H1 (cell line): ENCODE measurements around the gene L3MBTL4. TPM values are rescaled to one million over a fixed set of nuclear protein-coding genes. Genes with fewer than 3 reads are reported as not detected.

ENCODE experiments used
- CTCF ChIA-PET: fragments of 300-600 bp; sonication (Branson Sonifier 250); formaldehyde crosslinking; loops from one replicate; lab custom pipeline; 2021; ENCODE audit not compliant: partially characterized antibody; lab: Charles Lee
- POLR2A ChIA-PET: fragments of 300-600 bp; sonication (Branson Sonifier 250); formaldehyde crosslinking; loops from one replicate; lab custom pipeline; 2021; ENCODE audit warnings: inconsistent platforms; ENCODE audit not compliant: partially characterized antibody; lab: Charles Lee
- DNase-seq, 2 experiments: peaks; one replicate each; pipeline versions ENCODE4 v3.0.0 to v3.0.0-alpha.2; 2010 to 2022; ENCODE audit warnings: low spot score in 2 of 2, low read depth in 1 of 2, mixed read lengths in 1 of 2
- FAIRE-seq: peaks from 2 replicates; lab custom pipeline; 2011; peaks lifted over from hg19 to GRCh38; lab: Jason Lieb, UNC
- H2AFZ ChIP-seq: 2 replicates; pipeline ENCODE4 v1.8.1; 2012; ENCODE audit warnings: low read length, inconsistent platforms
- H2AK5ac ChIP-seq: 2 replicates; pipeline ENCODE4 v1.6.1; 2013; ENCODE audit warnings: low read depth, low read length
- H2BK120ac ChIP-seq: replicated peaks from 2 replicates; pipeline ENCODE3; 2013; ENCODE audit warnings: low read depth, low read length, inconsistent platforms
- H2BK12ac ChIP-seq: 2 replicates; pipeline ENCODE4 v1.6.1; 2013; ENCODE audit warnings: low read depth, low read length
- H2BK15ac ChIP-seq: 2 replicates; pipeline ENCODE4 v1.6.1; 2013; ENCODE audit warnings: low read length
- H2BK20ac ChIP-seq: 2 replicates; pipeline ENCODE4 v1.6.1; 2013; ENCODE audit warnings: low read length
- H2BK5ac ChIP-seq: 2 replicates; pipeline ENCODE4 v1.6.1; 2013; ENCODE audit warnings: low read depth, low read length
- H3K14ac ChIP-seq: 2 replicates; pipeline ENCODE4 v1.6.1; 2013; ENCODE audit warnings: inconsistent platforms; ENCODE audit not compliant: insufficient read length
- H3K18ac ChIP-seq: 2 replicates; pipeline ENCODE4 v1.6.1; 2013; ENCODE audit warnings: low read length; ENCODE audit errors: extremely low read depth
- H3K23ac ChIP-seq: 2 replicates; pipeline ENCODE4 v1.6.1; 2013; ENCODE audit warnings: inconsistent platforms; ENCODE audit not compliant: insufficient read length
- H3K23me2 ChIP-seq: 2 replicates; pipeline ENCODE4 v1.6.1; 2013; ENCODE audit warnings: low read depth, low read length
- H3K27ac ChIP-seq: 2 replicates; pipeline ENCODE4 v1.6.1; 2011; ENCODE audit warnings: low read depth, low read length, inconsistent platforms
- H3K27me3 ChIP-seq, 4 experiments: replicated peaks in 1 of 4; 1 replicate in 1 of 4; 2 replicates in 3 of 4; pipeline versions ENCODE4 v1.6.1 to v1.8.1; 2011 to 2013; ENCODE audit warnings: low read length in 3 of 4, mild to moderate bottlenecking in 3 of 4, inconsistent platforms in 2 of 4, mixed read lengths in 2 of 4, moderate library complexity in 1 of 4; ENCODE audit not compliant: control insufficient read depth in 3 of 4, insufficient read depth in 3 of 4; ENCODE audit errors: extremely low read depth in 1 of 4
- H3K36me3 ChIP-seq, 4 experiments: 2 replicates each; pipeline versions ENCODE4 v1.6.1 to v1.8.1; 2011 to 2013; ENCODE audit warnings: mild to moderate bottlenecking in 4 of 4, low read length in 3 of 4, moderate library complexity in 2 of 4, control low read depth in 1 of 4, inconsistent platforms in 1 of 4; ENCODE audit not compliant: insufficient read depth in 4 of 4, control insufficient read depth in 2 of 4
- H3K4ac ChIP-seq: replicated peaks from 2 replicates; pipeline ENCODE3; 2013; ENCODE audit warnings: low read length, low read depth, mixed read lengths, inconsistent platforms; ENCODE audit not compliant: insufficient read length
- H3K4me1 ChIP-seq, 4 experiments: replicated peaks in 1 of 4; 1 replicate in 1 of 4; 2 replicates in 3 of 4; pipeline versions ENCODE4 v1.6.1 to v1.8.1; 2011 to 2013; ENCODE audit warnings: low read length in 3 of 4, inconsistent platforms in 2 of 4, mixed read lengths in 1 of 4; ENCODE audit not compliant: insufficient read depth in 4 of 4, control insufficient read depth in 3 of 4
- H3K4me2 ChIP-seq, 2 experiments: 2 replicates each; pipeline versions ENCODE4 v1.6.1 to v1.8.1; 2011 to 2013; ENCODE audit warnings: low read depth in 2 of 2, low read length in 2 of 2, control low read depth in 1 of 2, inconsistent platforms in 1 of 2, mild to moderate bottlenecking in 1 of 2; ENCODE audit not compliant: insufficient read depth in 1 of 2
- H3K4me3 ChIP-seq, 4 experiments: fragments of 200-600, 300-600 bp in 1 of 4; sonication (generic), shearing (Covaris generic), sonication (Bioruptor Twin) in 1 of 4; 2 replicates each; pipeline versions ENCODE4 v1.5.1 to v1.8.1; 2011 to 2016; ENCODE audit warnings: low read length in 4 of 4, low read depth in 3 of 4, control low read depth in 2 of 4, inconsistent platforms in 2 of 4, mild to moderate bottlenecking in 2 of 4, mixed read lengths in 1 of 4, moderate library complexity in 1 of 4; ENCODE audit not compliant: insufficient read depth in 2 of 4; ENCODE audit errors: extremely low read depth in 1 of 4
- H3K56ac ChIP-seq: replicated peaks from 2 replicates; pipeline ENCODE3; 2013; ENCODE audit warnings: low read depth, mild to moderate bottlenecking, mixed read lengths, low read length, inconsistent platforms; ENCODE audit not compliant: insufficient read length
- H3K79me1 ChIP-seq: 2 replicates; pipeline ENCODE4 v1.6.1; 2013; ENCODE audit warnings: low read depth, low read length, control low read depth
- H3K79me2 ChIP-seq, 2 experiments: 2 replicates each; pipeline versions ENCODE4 v1.6.1 to v1.8.1; 2012 to 2013; ENCODE audit warnings: low read length in 2 of 2, mild to moderate bottlenecking in 2 of 2, inconsistent platforms in 1 of 2; ENCODE audit not compliant: insufficient read depth in 2 of 2, control insufficient read depth in 1 of 2
- H3K9ac ChIP-seq, 4 experiments: replicated peaks in 1 of 4; 1 replicate in 1 of 4; 2 replicates in 3 of 4; pipeline versions ENCODE4 v1.6.1 to v1.8.1; 2011 to 2013; ENCODE audit warnings: low read depth in 3 of 4, low read length in 3 of 4, control low read depth in 2 of 4, mild to moderate bottlenecking in 2 of 4, moderate library complexity in 2 of 4, inconsistent platforms in 1 of 4; ENCODE audit errors: extremely low read depth in 1 of 4
- H3K9me3 ChIP-seq, 2 experiments: 2 replicates each; pipeline versions ENCODE4 v1.6.1 to v1.8.1; 2012 to 2013; ENCODE audit warnings: mild to moderate bottlenecking in 2 of 2, moderate library complexity in 2 of 2, control low read depth in 1 of 2, inconsistent platforms in 1 of 2, low read depth in 1 of 2, low read length in 1 of 2, mixed read lengths in 1 of 2; ENCODE audit not compliant: insufficient read depth in 2 of 2
- H4K20me1 ChIP-seq, 2 experiments: replicated peaks in 1 of 2; 2 replicates each; pipeline versions ENCODE3 to v1.8.1; 2011 to 2013; ENCODE audit warnings: inconsistent platforms in 2 of 2, low read length in 2 of 2, mild to moderate bottlenecking in 1 of 2; ENCODE audit not compliant: insufficient read depth in 2 of 2, control insufficient read depth in 1 of 2
- H4K5ac ChIP-seq: 2 replicates; pipeline ENCODE4 v1.6.1; 2013; ENCODE audit warnings: low read length, low read depth, mixed read lengths, inconsistent platforms; ENCODE audit not compliant: insufficient read length
- H4K8ac ChIP-seq: 2 replicates; pipeline ENCODE4 v1.8.0; 2013; ENCODE audit warnings: mild to moderate bottlenecking, moderate library complexity, low read length, inconsistent platforms; ENCODE audit not compliant: insufficient read depth; ENCODE audit errors: extremely low read depth
- H4K91ac ChIP-seq: replicated peaks from 2 replicates; pipeline ENCODE3; 2013; ENCODE audit warnings: low read length, mixed read lengths, inconsistent platforms; ENCODE audit not compliant: insufficient read length
- CHD2 ChIP-seq: IDR thresholded peaks from 2 replicates; pipeline ENCODE4 v1.6.1; 2012; ENCODE audit warnings: low read length, improper control_type of control experiment
- YY1 ChIP-seq: IDR thresholded peaks from 2 replicates; pipeline ENCODE4 v1.6.1; 2011; ENCODE audit warnings: low read depth, mild to moderate bottlenecking, low read length
- WGBS, 2 experiments: shearing (Covaris generic) in 1 of 2; methylation state at CpG; one replicate each; pipeline versions ENCODE4 v1.1.6 to v1.1.7; 2013 to 2015; ENCODE audit warnings: low lambda C conversion rate in 2 of 2, mixed read lengths in 2 of 2, inconsistent platforms in 1 of 2, low coverage in 1 of 2, missing lambda C conversion rate in 1 of 2; ENCODE audit not compliant: insufficient replicate concordance in 2 of 2, insufficient coverage in 1 of 2, insufficient read length in 1 of 2; ENCODE audit errors: extremely low coverage in 1 of 2, missing lambda C conversion rate in 1 of 2; 5-methylcytosine and 5-hydroxymethylcytosine counted together
- polyA plus RNA-seq, 7 experiments: library from polyadenylated mRNA; depleted of rRNA in 3 of 7; stranded (reverse) in 5 of 7; unstranded in 2 of 7; fragments of >200 nt in 5 of 7; fragments of 200-250 nt in 2 of 7; gene quantifications; 1 replicate in 5 of 7; 2 replicates in 1 of 7; 4 replicates in 1 of 7; pipeline versions ENCODE4 v1.2.1 to v1.2.3, GENCODE V29; 2011 to 2013; ENCODE audit warnings: missing spikeins in 2 of 7, mixed read lengths in 2 of 7
- total RNA-seq: library from RNA; stranded (reverse); fragmentation: NEBNext Ultra II Directional; extraction: Animal tissue kit (Norgen Biotek cat#: 25700); gene quantifications from 2 replicates; pipeline ENCODE4 v1.2.1, GENCODE V29; 2021

L3MBTL4 gene
- total and polyA plus RNA-seq, 2 of the 8 experiments (the other 6 are each of a cell fraction or from before 2014, with no cell fraction given) = 1.0 to 2.1 TPM

GRCh38 chr18:5983488-5983887, 431.2 kb downstream of the L3MBTL4 start:
- Histone ChIP-seq H3K4ac (no peak overlapping the region), H3K4me2 (no peak overlapping the region), H4K20me1 (no peaks in the 10 kb centered on the region), H3K27ac (no peak overlapping the region; the same call in 1 of the 2 replicates), H3K9ac (no peak overlapping the region), H3K18ac (no peak overlapping the region), H3K79me1 (no peaks in the 10 kb centered on the region), H3K23ac (no peak overlapping the region), H3K9me3 (no peaks in the 10 kb centered on the region), H2BK15ac (no peak overlapping the region), H2AFZ (0 out of 2 replicates have a peak overlapping the region, but pooled peaks have one; percentile 10), H2BK5ac (no peak overlapping the region), H3K36me3 (no peaks in the 10 kb centered on the region; a peak in 1 of 8 replicates), H3K23me2 (peaks cover 3% of the 10 kb centered on the region; the same call in 1 of the 2 replicates)
- CTCF ChIA-PET = no interaction called here
- DNase-seq = no peak
- WGBS, 2 experiments = 91% methylated on average over 4 of the region's 4 CpGs; no CpG with 5 or more reads in 1 of the 2 experiments
- TF ChIP-seq YY1 (no peak), CHD2 (no peak)
- TF ChIP-seq, all 59 proteins: peak for 0
- H3K56ac ChIP-seq = no peak overlapping the region
- H2AK5ac ChIP-seq = no peak overlapping the region
- H3K79me2 ChIP-seq = no peaks in the 10 kb centered on the region
- no peak overlapping the region for H4K8ac ChIP-seq
- H2BK12ac ChIP-seq = no peak overlapping the region
- H4K91ac ChIP-seq = no peak overlapping the region
- no peak for FAIRE-seq
- H3K14ac ChIP-seq = no peak overlapping the region
- no peak overlapping the region for H3K4me3 ChIP-seq
- H3K27me3 ChIP-seq = no peaks in the 10 kb centered on the region
- POLR2A ChIA-PET = no interaction called here
- H3K4me1 ChIP-seq = peaks cover 0 to 8% (median 3%) of the 10 kb centered on the region in 4 experiments; a peak in 4 of 7 replicates
- H4K5ac ChIP-seq = no peak overlapping the region
- H2BK20ac ChIP-seq = no peak overlapping the region
- no peak overlapping the region for H2BK120ac ChIP-seq
